ENCODE results near the gene TNS1.

The TNS1 gene

DNA sequence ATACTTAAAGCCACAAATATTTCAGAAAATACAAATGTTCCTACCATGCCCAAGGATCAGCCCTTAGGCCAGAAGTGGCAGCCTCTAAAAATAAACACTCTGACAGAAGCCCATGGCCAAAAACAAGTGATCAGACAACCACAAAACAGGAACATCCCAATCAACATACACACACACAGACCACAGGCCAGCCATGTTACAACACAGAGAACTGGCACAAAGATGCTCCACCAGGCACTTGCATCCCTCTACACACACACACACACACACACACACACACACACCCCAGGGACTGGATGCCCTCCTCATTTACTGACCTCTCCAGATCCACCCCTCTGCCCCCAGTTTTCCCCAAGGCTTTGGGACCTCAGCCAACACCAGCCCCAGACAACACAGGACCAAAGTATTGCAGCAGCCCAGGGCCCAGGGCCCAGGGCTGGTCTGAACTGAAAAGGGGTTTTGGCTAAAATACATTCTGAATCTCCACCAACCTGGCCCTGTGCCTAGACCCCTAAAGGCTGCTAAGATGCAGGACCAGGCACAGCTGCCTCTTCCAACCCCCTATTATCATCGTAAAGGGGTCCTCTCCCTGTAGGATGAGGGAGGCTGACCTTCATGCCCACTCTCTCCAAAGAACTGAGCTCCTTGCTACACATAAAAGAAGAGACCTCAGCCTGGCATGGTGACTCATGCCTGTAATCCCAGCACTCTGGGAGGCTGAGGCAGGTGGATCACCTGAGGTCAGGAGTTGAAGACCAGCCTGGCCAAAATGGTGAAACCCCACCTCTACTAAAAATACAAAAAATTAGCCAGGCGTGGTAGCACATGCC, 151.4 kb downstream of the TNS1 start:
- DNase-seq (ENCODE audit: low read depth), result no peak
- H3K4me3 ChIP-seq (ENCODE audit: low read depth, low read length), result no peak overlapping the region
- TF ChIP-seq, protein P1, sequence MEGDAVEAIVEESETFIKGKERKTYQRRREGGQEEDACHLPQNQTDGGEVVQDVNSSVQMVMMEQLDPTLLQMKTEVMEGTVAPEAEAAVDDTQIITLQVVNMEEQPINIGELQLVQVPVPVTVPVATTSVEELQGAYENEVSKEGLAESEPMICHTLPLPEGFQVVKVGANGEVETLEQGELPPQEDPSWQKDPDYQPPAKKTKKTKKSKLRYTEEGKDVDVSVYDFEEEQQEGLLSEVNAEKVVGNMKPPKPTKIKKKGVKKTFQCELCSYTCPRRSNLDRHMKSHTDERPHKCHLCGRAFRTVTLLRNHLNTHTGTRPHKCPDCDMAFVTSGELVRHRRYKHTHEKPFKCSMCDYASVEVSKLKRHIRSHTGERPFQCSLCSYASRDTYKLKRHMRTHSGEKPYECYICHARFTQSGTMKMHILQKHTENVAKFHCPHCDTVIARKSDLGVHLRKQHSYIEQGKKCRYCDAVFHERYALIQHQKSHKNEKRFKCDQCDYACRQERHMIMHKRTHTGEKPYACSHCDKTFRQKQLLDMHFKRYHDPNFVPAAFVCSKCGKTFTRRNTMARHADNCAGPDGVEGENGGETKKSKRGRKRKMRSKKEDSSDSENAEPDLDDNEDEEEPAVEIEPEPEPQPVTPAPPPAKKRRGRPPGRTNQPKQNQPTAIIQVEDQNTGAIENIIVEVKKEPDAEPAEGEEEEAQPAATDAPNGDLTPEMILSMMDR (IDR thresholded peaks at IDR 0.05; ENCODE audit: insufficient read depth, low read depth, low read length, missing control alignments), result no peak

DNA sequence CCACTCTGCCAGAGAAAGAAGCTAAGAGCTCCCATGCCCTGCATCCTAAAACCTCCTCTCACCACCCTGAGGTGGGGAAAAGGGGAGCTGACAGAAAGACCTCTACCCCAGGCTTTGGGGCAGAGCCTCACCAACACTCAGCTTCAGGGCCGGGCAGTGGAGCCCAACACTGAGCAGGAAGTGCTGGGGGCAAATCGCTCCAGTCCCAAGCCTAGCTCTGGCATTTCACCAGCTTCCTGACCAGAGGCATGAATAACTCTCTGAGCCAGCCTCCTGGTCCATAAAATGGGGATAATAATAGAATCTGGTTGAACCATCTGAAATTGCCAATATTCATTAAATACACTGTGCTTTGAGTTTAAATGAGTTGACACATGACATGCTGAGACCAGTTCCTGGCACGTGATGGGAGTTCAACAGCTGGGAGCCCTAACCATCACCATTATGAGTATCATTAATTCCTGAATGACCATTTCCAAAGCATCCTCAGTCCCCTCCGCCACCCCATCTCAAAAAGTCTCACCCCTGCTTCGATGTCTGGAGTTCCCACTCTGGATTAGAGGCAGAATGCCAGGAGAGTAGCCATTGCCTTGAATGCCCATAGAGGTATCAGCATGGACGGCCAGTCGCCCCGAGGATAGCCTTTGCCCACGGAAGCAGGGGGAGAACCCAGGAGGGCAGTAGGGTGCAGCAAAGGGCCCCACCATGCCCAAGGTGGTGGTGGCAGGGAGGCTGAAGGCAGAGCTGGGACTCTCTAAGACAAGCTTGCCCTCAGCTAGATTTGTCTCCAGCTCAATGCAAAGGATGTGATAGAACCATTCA, 153.4 kb downstream of the TNS1 start:
- TF ChIP-seq, protein P1 (IDR thresholded peaks at IDR 0.05; ENCODE audit: insufficient read depth, low read depth, low read length, missing control alignments), result no peak
- no peak overlapping the region for H3K4me3 ChIP-seq (ENCODE audit: low read depth, low read length)
- no peak for DNase-seq (ENCODE audit: low read depth)

DNA sequence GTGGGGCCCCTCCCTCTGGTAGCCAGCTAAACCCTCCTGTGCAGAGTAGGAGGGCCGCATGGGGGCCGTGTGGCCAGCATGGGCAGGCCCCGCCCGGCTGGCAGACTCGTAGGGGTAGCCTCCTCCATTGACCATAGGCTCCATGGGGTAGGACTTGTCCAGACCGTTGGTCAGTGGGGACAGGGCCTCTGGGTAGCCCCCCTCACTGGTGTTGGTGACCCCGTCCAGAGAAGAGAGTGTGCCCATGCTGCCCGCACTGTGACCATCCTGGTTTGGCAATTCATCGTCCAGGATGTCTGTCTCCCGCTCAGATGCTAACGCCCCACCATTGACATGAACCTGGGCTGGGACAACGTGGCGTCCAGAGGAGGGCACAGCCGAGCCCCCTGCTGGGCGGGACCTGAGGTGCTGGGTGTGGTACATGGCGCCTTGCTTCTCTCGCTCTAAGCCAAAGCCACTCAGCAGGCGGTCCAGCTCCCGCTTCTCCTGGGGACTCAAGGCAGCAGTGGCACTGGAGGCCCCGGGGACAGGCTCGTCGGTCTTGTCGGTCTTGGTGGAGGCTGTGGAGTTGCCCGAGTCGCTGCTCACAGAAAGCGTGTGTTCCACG, 154.3 kb downstream of the TNS1 start:
- H3K4me3 ChIP-seq (ENCODE audit: low read depth, low read length), result no peak overlapping the region
- no peak for DNase-seq (ENCODE audit: low read depth)
- TF ChIP-seq, protein P1 (IDR thresholded peaks at IDR 0.05; ENCODE audit: insufficient read depth, low read depth, low read length, missing control alignments), result no peak

DNA sequence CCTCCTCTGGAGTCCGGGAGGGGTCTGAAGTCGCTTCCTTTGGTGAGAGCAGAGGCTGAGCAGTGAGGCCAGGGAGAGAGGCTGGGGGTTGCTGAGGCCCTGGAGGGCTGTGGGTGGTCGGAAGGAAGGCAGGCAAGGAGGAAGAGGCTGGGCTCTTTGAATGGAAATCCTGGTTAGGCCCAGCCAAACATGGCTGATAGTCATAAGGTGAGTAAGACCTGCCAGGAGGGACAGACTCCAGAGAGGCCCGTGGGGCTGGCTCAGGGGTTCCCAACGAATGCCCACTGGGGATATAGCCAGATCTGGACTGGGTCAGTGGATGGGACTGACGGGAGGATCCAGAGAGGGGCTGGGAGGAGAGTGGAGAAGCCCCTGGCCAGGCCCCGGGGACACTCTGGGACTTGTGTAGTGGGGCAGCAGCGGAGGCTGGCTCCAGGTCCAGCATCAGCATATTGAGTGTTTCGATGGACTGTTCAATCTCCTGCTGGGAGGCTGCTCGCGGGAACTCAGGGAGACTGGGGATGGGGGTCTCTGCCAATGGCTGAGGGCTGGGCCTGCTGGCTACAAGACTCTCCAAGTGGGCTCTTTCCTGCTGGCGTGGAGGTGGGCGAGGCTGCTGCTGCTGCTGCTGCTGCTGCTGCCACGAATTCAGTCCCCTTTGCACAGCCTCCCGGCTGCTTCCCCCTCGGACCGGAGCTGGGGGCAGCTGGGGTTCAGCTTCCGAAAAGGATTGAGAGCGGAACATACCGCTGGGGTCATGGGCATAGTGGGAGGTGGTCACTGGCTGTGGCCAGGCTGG, 155.0 kb downstream of the TNS1 start:
- no peak overlapping the region for H3K4me3 ChIP-seq (ENCODE audit: low read depth, low read length)
- TF ChIP-seq, protein P1 (IDR thresholded peaks at IDR 0.05; ENCODE audit: insufficient read depth, low read depth, low read length, missing control alignments), result no peak
- no peak for DNase-seq (ENCODE audit: low read depth)

DNA sequence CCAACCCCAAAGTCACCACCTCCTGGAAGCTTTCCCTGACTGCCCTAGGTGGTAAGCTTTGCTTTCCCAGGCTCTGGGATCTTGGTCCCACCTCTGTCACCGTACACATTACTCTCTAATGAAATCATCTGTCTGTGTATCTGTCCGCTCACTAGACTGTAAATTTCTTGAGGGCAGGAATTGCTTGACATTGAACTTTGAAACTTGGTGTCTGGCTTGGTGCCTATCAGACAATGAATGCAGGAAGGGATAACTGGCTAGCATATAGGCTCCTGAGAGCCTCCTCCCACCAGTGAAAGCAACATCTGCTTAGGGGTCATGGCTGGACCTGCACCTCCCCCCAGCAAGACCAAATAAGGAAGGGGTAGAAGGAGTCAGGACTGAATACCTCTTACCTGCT, 155.7 kb downstream of the TNS1 start:
- H3K4me3 ChIP-seq (ENCODE audit: low read depth, low read length), result no peak overlapping the region
- DNase-seq (ENCODE audit: low read depth), result no peak
- TF ChIP-seq, protein P1 (IDR thresholded peaks at IDR 0.05; ENCODE audit: insufficient read depth, low read depth, low read length, missing control alignments), result no peak

DNA sequence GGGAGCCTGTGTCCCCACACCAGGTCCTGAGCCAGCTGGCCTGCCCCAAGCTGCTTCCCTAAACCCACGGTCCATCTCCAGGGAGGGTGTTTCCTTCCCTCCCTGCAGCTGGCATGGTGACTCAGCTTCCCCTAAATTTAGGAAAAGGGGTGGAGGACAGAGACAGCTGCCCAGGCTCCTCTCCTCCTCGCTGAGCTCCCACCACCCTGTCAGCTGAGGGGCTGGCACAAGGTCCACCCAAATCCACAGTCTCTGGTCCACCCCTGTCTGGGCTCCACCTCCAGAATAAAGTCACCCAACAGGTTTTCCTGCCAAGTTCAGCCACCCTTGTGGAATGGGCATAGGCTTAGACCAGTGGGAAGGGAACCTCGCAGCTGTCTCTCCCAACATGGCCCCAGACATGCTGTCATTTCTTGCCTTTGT, 156.5 kb downstream of the TNS1 start:
- H3K4me3 ChIP-seq (ENCODE audit: low read depth, low read length), result no peak overlapping the region
- TF ChIP-seq, protein P1 (IDR thresholded peaks at IDR 0.05; ENCODE audit: insufficient read depth, low read depth, low read length, missing control alignments), result no peak
- DNase-seq (ENCODE audit: low read depth), result no peak

All from GM12865 (cell line).